ENCODE measurements around the gene DAPP1.
"Not testable (repeated sequence)": the region's sequence is repeated elsewhere in the genome, so short reads cannot be mapped to it uniquely, and the experiment has no call there.

DAPP1 gene, protein sequence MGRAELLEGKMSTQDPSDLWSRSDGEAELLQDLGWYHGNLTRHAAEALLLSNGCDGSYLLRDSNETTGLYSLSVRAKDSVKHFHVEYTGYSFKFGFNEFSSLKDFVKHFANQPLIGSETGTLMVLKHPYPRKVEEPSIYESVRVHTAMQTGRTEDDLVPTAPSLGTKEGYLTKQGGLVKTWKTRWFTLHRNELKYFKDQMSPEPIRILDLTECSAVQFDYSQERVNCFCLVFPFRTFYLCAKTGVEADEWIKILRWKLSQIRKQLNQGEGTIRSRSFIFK

DNA sequence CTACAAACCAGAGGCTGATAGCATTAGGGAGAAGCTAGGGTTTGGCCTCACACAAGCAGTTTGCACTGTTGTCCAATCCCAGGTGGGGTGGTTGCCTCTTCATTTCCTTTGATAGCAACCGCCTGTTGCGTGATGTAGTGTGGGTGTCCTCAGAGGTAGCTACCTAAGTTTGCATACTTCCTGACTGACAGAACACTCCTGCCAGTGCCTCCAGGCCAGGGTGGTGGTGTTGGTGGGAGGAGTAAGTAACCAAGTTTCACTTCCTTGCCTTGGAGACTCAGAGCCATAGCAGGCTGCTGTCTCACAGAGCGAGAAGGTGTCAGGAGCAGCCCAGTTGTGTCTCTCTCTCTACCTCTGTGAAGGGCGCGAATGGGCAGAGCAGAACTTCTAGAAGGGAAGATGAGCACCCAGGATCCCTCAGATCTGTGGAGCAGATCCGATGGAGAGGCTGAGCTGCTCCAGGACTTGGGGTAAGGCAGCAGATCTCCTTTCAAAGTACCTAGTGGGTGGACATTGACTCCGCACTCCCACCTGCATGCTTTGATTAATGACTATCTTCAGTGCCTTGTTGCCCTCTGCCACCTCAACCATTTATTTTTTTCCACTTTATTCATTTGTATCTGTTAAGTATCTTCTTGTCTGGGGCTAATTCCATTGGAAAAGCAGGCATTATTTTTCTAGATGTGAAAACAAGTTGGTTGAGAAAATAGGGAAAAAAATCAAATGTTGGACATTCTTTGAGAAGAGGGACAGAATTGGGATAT is at the start of gene DAPP1:
Gene DAPP1, plus strand, starts transcription at position 283 of the 764 bp plus-strand sequence. Its CDS starts 87 bp downstream, at position 370.
- no peak for DNase-seq

- not testable (repeated sequence) for DNase-seq
These were observed 45.8 kb upstream of the DAPP1 start for GRCh38 chr4:99770842-99771241.

GRCh38 chr4:99783940-99784339 is 32.7 kb upstream of the DAPP1 start:
- DNase-seq, result no peak

DNA sequence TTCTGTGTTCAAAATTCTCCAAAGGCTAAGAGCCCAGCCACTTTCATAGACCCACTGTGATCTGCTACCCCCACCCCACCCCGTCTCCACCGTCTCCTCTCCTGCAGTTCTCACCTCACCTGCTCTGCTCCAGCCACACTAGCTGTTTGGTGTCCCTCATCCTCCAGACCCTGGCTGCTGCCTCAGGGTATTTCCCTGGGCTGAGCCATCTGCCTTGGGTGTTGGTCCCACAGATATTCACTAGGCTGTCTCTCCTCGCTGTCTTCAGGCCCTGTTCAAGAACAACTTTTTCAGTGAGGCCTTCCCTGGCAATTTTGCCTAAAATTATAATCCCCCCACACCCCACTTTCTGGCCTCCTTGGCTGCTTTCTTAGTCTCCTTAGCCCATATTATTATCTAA is 31.8 kb upstream of the DAPP1 start:
- no peak for DNase-seq

DNA sequence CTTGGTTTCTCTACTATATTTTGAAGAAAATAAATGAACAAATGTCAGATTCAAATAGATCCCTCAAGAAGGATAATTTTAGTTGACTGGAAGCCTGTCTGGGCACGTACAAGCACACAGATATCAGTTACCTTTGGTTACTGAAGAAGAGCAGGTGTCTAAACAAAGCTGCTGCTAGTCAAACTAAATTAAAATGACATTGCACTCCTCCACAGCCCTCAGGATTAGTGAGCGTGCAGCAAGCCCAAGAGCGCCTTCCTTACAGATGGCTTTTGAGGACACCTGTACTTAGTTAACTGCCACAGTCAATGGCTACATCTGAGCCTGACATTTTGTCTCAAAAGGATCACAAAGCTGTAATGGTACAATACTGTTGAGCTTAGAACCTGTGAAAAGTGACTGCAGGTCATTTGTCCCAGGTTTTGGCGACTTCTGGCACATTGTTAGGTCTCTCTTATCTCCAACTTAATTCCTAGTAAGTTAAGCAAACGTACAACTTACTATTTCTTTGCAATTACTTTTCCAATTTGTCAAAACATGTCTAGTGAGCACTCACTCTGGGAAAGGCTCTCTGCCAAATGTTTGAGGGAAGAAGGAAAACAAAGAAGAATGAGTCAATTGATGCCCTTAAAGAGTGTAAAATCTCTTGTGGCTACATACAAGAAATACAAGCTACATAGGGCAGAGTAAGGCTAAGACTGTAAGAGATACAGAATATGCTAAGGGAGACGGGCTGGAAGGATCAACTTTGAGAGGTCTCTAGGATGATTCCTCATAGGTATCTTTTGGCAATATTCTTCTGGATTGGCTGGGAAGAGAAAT is 25.6 kb upstream of the DAPP1 start:
- DNase-seq, result peak; percentile 27 to 86

- DNase-seq, result no peak
These were observed 16.2 kb upstream of the DAPP1 start for GRCh38 chr4:99800332-99801004.

GRCh38 chr4:99801005-99801699 is 15.5 kb upstream of the DAPP1 start:
- DNase-seq, result no peak

DNA sequence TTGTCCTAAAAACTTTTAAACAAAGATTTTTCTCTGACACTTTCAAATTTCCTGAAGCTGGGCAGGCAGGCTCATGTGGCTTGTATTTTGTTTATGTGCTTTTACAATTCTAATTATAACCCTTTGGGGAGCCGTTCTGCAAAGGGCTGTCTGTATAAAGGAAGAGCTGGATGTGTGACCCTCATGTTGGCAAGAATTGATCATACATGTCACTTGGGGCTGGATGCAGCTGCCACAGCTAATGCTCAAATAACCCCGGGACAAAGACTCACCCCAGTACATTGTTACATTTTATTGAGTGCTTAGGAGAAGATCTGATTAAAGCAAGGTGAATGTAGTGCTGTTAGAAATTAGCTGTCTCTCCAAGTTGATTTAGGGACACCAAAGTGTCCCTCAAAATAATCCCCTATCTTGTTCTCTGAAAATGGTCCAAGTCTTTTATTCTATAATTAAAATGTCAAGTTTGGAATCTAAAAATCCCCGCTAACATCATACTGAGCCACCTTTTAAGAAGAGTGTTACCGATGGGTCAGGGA is 13.0 kb upstream of the DAPP1 start:
- DNase-seq, result peak; percentile 38 to 85

- DNase-seq, result no peak
These were observed 10.1 kb upstream of the DAPP1 start for GRCh38 chr4:99806545-99806944.

GRCh38 chr4:99807666-99808065 is 9.0 kb upstream of the DAPP1 start:
- DNase-seq, result no peak

- DNase-seq, result peak in 1 of 2 experiments; percentile 27
These were observed 8.3 kb upstream of the DAPP1 start for GRCh38 chr4:99808260-99808857.

GRCh38 chr4:99809326-99809725 is 7.3 kb upstream of the DAPP1 start:
- no peak for DNase-seq

- no peak for DNase-seq
These were observed 6.1 kb upstream of the DAPP1 start for GRCh38 chr4:99810536-99810935.

- no peak for DNase-seq
These were observed 5.5 kb upstream of the DAPP1 start for GRCh38 chr4:99811117-99811516.

DNA sequence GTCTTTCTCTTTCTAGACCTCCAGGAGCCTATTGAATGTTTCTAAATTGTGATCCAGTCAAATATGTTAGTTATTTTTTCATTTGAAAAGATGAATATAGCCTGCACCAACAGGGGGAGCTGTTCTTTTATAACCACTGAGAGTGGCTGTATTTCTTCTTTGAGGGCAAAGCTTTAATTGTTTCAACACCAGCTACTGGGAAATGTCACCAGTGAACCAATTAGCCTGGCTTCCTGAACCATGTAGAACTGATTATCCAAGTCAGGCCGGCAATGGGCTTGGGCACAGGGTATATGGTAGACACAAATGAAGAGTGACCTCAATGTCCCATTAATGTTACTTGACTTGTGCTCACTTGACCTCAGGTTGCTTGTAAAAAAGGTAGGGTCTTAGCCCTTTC is 4.8 kb upstream of the DAPP1 start:
- peak in 1 of 2 experiments; percentile 17 for DNase-seq

DNA sequence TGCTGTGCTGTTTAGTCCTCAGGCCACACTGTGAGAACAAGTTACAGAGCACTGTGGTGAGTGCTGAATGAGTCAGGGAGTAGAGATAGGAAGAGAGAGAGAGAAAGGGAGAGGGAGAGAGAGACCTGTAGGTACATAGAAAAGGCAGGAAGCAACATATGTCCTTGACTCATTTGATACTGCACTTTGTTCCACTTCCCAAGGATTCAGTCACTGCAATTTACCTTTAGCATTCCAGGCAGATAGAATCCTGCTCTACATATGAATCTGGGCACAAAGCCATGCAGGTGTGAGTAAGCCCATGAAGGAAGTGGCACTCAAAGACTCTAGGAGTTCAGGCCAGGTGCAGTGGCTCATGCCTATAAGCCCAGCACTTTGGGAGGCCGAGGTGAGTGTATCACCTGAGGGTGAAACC is 1.0 kb upstream of the DAPP1 start:
- peak in 1 of 2 experiments; percentile 54 for DNase-seq

DNA sequence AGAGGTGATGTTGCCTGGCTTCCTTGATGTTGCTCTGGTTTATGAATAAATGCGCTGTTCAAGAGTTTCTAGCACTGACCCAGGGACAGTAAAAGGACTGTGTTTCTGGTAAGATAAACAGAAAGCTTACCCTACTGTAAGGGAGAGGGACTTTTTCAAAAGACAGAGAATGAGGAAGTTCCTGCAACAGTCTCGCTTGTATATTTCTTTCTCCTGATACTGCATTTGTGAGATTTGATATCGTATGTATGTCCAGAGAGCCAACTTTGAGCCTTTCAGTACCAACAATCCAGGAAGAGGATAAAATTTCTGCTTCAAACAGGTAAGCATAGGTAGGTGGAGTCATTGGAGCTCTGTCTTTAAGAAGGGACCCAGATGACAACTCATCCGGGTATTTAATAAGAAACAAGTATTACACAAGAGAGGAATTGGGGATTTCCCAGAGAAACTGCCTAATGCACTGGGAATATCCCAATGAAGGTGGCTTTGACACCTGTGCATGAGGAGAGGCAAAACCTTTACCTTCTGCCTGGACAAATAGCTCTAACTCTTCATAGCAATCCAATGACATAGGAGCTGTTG is 773 bp downstream of the DAPP1 start:
- no peak for DNase-seq

- no peak for DNase-seq
These were observed 2.0 kb downstream of the DAPP1 start for GRCh38 chr4:99818661-99819060.

DNA sequence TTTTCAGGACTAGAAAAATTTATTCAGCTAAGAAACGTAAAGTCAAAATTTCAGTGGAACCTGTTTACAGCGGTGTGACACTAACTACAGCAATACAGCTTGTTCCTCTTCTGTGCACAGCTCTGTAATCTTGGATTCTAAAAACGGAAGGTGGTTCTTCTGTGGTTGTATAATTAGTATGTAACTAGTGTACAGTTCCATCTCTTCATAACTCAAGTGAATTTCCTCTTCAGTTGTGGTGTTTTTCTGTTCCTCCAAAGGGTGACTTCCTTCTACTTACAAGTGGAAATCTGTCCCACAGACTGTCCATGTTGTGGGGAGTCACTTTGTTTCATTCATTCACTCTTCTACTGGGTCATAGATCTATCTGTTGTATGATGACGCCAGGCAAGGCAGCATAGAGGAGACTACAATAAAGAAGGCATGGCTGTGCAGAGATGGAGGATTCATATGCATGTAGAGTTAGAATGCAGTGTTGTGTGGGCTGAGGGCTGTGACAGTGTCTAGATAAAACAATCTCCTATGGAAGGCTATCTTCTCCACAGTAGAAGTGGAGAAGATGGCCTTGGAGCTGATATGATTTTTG is 5.4 kb downstream of the DAPP1 start:
- no peak for DNase-seq

DNA sequence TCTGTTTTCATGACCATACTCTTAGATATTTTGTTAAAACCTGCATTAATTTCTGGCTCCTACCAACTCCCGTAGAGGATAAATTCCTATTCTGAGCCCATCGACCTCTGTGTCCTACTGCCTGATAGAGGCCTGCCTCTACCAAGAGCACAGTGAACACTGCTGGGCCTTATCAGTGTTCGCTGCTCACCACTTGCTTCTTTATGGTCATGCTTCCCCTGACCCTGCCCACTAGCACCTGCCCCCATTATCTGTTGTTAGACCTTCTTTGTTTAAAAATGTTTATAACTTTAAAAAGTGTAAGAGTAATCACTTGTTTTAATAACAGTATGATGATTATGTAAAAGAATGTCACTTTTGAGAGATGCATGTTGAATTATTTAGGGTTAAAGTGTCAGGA is 6.1 kb downstream of the DAPP1 start:
- no peak for DNase-seq
